GM18867 (cell line): ENCODE results near the gene PDZD4.

Experiments used
- ATAC-seq: cut with Tn5 transposase; IDR thresholded peaks from one replicate; pipeline ENCODE4 v1.9.1; 2021; ENCODE audit warnings: mild to moderate bottlenecking, moderate library complexity; ENCODE audit not compliant: unreplicated experiment

Gene PDZD4

GRCh38 chrX:153812220-153812619 lies 18.1 kb downstream of the PDZD4 start:
- no peak for ATAC-seq

GRCh38 chrX:153807976-153808375 lies 22.4 kb downstream of the PDZD4 start:
- ATAC-seq = no peak

GRCh38 chrX:153806999-153807575 lies 23.3 kb downstream of the PDZD4 start:
- no peak for ATAC-seq

GRCh38 chrX:153805436-153805835 lies 24.9 kb downstream of the PDZD4 start:
- ATAC-seq = no peak

- no peak for ATAC-seq
Measured at GRCh38 chrX:153804621-153805020, 25.7 kb downstream of the PDZD4 start.

- ATAC-seq = no peak
Measured at GRCh38 chrX:153804100-153804595, 26.2 kb downstream of the PDZD4 start.

GRCh38 chrX:153803211-153804099 lies 26.9 kb downstream of the PDZD4 start:
- ATAC-seq = no peak

- no peak for ATAC-seq
Measured at GRCh38 chrX:153802513-153803045, 27.8 kb downstream of the PDZD4 start.

GRCh38 chrX:153801669-153802068 lies 28.7 kb downstream of the PDZD4 start:
- ATAC-seq = no peak

- ATAC-seq = no peak
Measured at GRCh38 chrX:153800746-153801145, 29.6 kb downstream of the PDZD4 start.

- no peak for ATAC-seq
Measured at GRCh38 chrX:153800177-153800722, 30.1 kb downstream of the PDZD4 start.

- no peak for ATAC-seq
Measured at GRCh38 chrX:153799326-153799725, 31.0 kb downstream of the PDZD4 start.

GRCh38 chrX:153797415-153798015 lies 32.8 kb downstream of the PDZD4 start:
- ATAC-seq = no peak

- ATAC-seq = no peak
Measured at GRCh38 chrX:153794897-153795816, 35.2 kb downstream of the PDZD4 start.

- peak; percentile 89 for ATAC-seq
Measured at GRCh38 chrX:153794018-153794896, 36.1 kb downstream of the PDZD4 start, which contains the start of the genes IDH3G and SSR4. Gene IDH3G, minus strand, starts transcription at chrX:153794375. Its CDS starts 49 bp downstream, at chrX:153794326. Gene SSR4, plus strand, starts transcription at chrX:153794668. Its CDS starts 20 bp downstream, at chrX:153794688.

- ATAC-seq = no peak
Measured at GRCh38 chrX:153793291-153793690, 37.1 kb downstream of the PDZD4 start.

- ATAC-seq = no peak
Measured at GRCh38 chrX:153792368-153792767, 38.0 kb downstream of the PDZD4 start.

- no peak for ATAC-seq
Measured at GRCh38 chrX:153791104-153791852, 39.1 kb downstream of the PDZD4 start.
